HepG2 (cell line): ENCODE results near the gene CEP19. TPM values are rescaled to one million over a fixed set of nuclear protein-coding genes. Genes with fewer than 3 reads are reported as not detected.

Experiments
- EHMT2 ChIP-seq: fragments of 200-600 bp; sonication (generic); IDR thresholded peaks from 2 replicates; pipeline ENCODE4 v1.7.0; 2017; ENCODE audit warnings: antibody characterized with exemption, low read depth, low read length, borderline replicate concordance
- ERF ChIP-seq: IDR thresholded peaks from 2 replicates; pipeline ENCODE4 v1.6.1; 2018; ENCODE audit warnings: missing biosample characterization, missing genetic modification reagents
- FIP1L1 ChIP-seq: fragments of 200-400 bp; formaldehyde crosslinking; IDR thresholded peaks from 2 replicates; pipeline ENCODE4 v1.6.1; 2018; ENCODE audit warnings: low read depth, mild to moderate bottlenecking, low read length, moderate library complexity, borderline replicate concordance; ENCODE audit not compliant: insufficient read depth
- HMG20B ChIP-seq: conservative IDR thresholded peaks from 2 replicates; pipeline ENCODE4 v1.6.1; 2016; ENCODE audit warnings: missing genetic modification reagents, missing compliant biosample characterization
- KMT2A ChIP-seq: sonication (generic); formaldehyde crosslinking; IDR thresholded peaks from 2 replicates; pipeline ENCODE4 v1.4.0; 2020; ENCODE audit warnings: missing genetic modification reagents
- RBAK ChIP-seq: sonication (generic); formaldehyde crosslinking; IDR thresholded peaks from 2 replicates; pipeline ENCODE4 v1.5.1; 2020; ENCODE audit warnings: mild to moderate bottlenecking, missing genetic modification reagents
- SRSF4 ChIP-seq: fragments of 200-400 bp; formaldehyde crosslinking; IDR thresholded peaks from one replicate; pipeline ENCODE4 v1.6.1; 2018; ENCODE audit warnings: mild to moderate bottlenecking, low read depth, low read length, moderate library complexity; ENCODE audit not compliant: poor library complexity, severe bottlenecking
- YEATS2 ChIP-seq: sonication (generic); formaldehyde crosslinking; IDR thresholded peaks from 2 replicates; pipeline ENCODE4 v1.4.0; 2020; ENCODE audit warnings: missing genetic modification reagents, borderline replicate concordance
- ZBTB7B ChIP-seq: sonication (generic); formaldehyde crosslinking; IDR thresholded peaks from 2 replicates; pipeline ENCODE4 v1.4.0; 2020; ENCODE audit warnings: missing genetic modification reagents
- ZNF234 ChIP-seq: sonication (generic); formaldehyde crosslinking; conservative IDR thresholded peaks from 2 replicates; pipeline ENCODE4 v1.5.1; 2020; ENCODE audit warnings: mild to moderate bottlenecking, missing genetic modification reagents
- ZNF30 ChIP-seq: sonication (generic); formaldehyde crosslinking; IDR thresholded peaks from 2 replicates; pipeline ENCODE4 v1.5.0; 2020; ENCODE audit warnings: mild to moderate bottlenecking, missing genetic modification reagents
- ZNF446 ChIP-seq: sonication (generic); formaldehyde crosslinking; IDR thresholded peaks from 2 replicates; pipeline ENCODE4 v1.5.0; 2020; ENCODE audit warnings: mild to moderate bottlenecking, missing genetic modification reagents
- ZNF644 ChIP-seq: IDR thresholded peaks from 2 replicates; pipeline ENCODE4 v1.6.1; 2016; ENCODE audit warnings: low read depth
- ZNF773 ChIP-seq: sonication (generic); formaldehyde crosslinking; IDR thresholded peaks from 2 replicates; pipeline ENCODE4 v1.4.0; 2020; ENCODE audit warnings: missing genetic modification reagents, borderline replicate concordance
- ZSCAN9 ChIP-seq: IDR thresholded peaks from 2 replicates; pipeline ENCODE4 v1.6.1; 2016; ENCODE audit warnings: borderline replicate concordance
- polyA plus RNA-seq, 8 experiments: library from polyadenylated mRNA; depleted of rRNA in 3 of 8; stranded (reverse) in 7 of 8; unstranded in 1 of 8; fragments of >200 nt; fragmentation: Illumina TruSeq in 4 of 8; extraction: Trizol in 4 of 8; gene quantifications; 2 replicates each; pipeline versions ENCODE4 v1.2.1 to v1.2.3, GENCODE V29; 2011 to 2016; ENCODE audit warnings: low read depth in 4 of 8, missing spikeins in 1 of 8, mixed read lengths in 1 of 8; ENCODE audit not compliant: insufficient read depth in 1 of 8
- total RNA-seq, 5 experiments: library from RNA; depleted of rRNA; stranded (reverse); fragments of >200 nt; fragmentation: Illumina TruSeq; extraction: Trizol; gene quantifications; 2 replicates each; pipeline ENCODE4 v1.2.3, GENCODE V29; 2016; ENCODE audit warnings: low read depth in 1 of 5
- TF ChIP-seq, protein P1 (sequence below): sonication (generic); formaldehyde crosslinking; IDR thresholded peaks from 2 replicates; pipeline ENCODE4 v1.4.0; 2020; ENCODE audit warnings: missing genetic modification reagents, borderline replicate concordance
- TF ChIP-seq, protein P2 (sequence below): sonication (generic); formaldehyde crosslinking; IDR thresholded peaks from 2 replicates; pipeline ENCODE4 v1.4.0; 2020; ENCODE audit warnings: mild to moderate bottlenecking, missing genetic modification reagents, borderline replicate concordance

Gene CEP19
- total and polyA plus RNA-seq, 2 of the 13 experiments (the other 11 are each of a cell fraction or from before 2014, with no cell fraction given) = 0.48 to 1.2 TPM

DNA sequence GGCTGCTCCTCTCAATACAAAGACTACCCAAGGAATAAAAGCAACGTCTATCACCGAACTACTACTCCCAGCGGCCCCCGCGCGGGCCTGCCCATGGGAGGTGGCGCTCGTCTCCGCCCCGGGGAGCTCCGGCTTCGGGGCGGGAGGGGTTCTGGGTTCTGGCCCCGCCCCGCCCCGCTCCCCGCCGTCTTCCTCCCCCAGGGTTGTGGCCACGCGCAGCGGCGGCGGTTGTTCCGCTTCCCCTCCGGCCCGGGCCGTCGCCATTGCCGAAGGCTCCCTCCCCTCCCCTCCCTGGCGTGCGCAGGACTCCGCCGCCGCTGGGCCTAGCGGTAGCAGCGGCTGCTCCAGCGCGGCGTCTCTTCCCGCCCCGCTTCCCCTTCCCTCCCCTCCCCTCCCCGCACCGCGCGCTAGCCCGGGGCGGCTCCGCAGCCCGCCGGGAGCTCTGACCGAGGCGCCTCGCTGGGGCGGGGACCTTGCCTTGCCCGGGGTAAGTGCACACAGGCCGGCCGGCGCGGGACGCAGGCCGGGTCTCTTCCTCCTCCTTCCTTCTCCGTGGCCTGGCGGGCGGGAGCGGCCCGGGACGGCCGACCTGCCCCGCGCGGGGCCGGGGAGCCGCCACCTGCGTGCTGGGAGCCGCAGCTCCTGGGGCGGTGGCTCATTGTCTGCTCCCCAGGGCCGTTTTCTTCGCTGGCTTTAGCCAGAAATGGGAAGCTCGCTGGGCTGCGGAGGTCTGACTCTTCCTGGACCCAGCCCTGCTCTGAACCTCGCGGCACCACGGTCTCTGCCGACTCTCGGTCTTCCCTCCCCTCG is 27.8 kb upstream of the CEP19 start, which contains the start of gene PAK2 (continued):
- TF ChIP-seq ZNF773 (CRISPR knock-in tag) = no peak
- TF ChIP-seq ZSCAN9 = no peak; the same call in 1 of the 2 replicates
- TF ChIP-seq RBAK (CRISPR knock-in tag) = no peak
- no peak for TF ChIP-seq FIP1L1
- peak; percentile 51; the same call in 1 of the 2 replicates for TF ChIP-seq ERF (CRISPR knock-in tag)
- 0 out of 2 replicates have a peak, but pooled peaks have one; percentile 45 for TF ChIP-seq ZNF446 (CRISPR knock-in tag)
- no peak for TF ChIP-seq HMG20B (CRISPR knock-in tag)
- TF ChIP-seq, protein P1, sequence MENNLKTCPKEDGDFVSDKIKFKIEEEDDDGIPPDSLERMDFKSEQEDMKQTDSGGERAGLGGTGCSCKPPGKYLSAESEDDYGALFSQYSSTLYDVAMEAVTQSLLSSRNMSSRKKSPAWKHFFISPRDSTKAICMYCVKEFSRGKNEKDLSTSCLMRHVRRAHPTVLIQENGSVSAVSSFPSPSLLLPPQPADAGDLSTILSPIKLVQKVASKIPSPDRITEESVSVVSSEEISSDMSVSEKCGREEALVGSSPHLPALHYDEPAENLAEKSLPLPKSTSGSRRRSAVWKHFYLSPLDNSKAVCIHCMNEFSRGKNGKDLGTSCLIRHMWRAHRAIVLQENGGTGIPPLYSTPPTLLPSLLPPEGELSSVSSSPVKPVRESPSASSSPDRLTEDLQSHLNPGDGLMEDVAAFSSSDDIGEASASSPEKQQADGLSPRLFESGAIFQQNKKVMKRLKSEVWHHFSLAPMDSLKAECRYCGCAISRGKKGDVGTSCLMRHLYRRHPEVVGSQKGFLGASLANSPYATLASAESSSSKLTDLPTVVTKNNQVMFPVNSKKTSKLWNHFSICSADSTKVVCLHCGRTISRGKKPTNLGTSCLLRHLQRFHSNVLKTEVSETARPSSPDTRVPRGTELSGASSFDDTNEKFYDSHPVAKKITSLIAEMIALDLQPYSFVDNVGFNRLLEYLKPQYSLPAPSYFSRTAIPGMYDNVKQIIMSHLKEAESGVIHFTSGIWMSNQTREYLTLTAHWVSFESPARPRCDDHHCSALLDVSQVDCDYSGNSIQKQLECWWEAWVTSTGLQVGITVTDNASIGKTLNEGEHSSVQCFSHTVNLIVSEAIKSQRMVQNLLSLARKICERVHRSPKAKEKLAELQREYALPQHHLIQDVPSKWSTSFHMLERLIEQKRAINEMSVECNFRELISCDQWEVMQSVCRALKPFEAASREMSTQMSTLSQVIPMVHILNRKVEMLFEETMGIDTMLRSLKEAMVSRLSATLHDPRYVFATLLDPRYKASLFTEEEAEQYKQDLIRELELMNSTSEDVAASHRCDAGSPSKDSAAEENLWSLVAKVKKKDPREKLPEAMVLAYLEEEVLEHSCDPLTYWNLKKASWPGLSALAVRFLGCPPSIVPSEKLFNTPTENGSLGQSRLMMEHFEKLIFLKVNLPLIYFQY (CRISPR knock-in tag) = peak; percentile 46; the same call in 1 of the 2 replicates
- TF ChIP-seq ZBTB7B = no peak
- TF ChIP-seq KMT2A (CRISPR knock-in tag) = peak; percentile 87
- TF ChIP-seq, protein P2, sequence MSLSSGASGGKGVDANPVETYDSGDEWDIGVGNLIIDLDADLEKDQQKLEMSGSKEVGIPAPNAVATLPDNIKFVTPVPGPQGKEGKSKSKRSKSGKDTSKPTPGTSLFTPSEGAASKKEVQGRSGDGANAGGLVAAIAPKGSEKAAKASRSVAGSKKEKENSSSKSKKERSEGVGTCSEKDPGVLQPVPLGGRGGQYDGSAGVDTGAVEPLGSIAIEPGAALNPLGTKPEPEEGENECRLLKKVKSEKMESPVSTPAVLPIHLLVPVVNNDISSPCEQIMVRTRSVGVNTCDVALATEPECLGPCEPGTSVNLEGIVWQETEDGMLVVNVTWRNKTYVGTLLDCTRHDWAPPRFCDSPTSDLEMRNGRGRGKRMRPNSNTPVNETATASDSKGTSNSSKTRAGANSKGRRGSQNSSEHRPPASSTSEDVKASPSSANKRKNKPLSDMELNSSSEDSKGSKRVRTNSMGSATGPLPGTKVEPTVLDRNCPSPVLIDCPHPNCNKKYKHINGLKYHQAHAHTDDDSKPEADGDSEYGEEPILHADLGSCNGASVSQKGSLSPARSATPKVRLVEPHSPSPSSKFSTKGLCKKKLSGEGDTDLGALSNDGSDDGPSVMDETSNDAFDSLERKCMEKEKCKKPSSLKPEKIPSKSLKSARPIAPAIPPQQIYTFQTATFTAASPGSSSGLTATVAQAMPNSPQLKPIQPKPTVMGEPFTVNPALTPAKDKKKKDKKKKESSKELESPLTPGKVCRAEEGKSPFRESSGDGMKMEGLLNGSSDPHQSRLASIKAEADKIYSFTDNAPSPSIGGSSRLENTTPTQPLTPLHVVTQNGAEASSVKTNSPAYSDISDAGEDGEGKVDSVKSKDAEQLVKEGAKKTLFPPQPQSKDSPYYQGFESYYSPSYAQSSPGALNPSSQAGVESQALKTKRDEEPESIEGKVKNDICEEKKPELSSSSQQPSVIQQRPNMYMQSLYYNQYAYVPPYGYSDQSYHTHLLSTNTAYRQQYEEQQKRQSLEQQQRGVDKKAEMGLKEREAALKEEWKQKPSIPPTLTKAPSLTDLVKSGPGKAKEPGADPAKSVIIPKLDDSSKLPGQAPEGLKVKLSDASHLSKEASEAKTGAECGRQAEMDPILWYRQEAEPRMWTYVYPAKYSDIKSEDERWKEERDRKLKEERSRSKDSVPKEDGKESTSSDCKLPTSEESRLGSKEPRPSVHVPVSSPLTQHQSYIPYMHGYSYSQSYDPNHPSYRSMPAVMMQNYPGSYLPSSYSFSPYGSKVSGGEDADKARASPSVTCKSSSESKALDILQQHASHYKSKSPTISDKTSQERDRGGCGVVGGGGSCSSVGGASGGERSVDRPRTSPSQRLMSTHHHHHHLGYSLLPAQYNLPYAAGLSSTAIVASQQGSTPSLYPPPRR = peak; percentile 17; the same call in 1 of the 2 replicates
- TF ChIP-seq EHMT2 = no peak
- no peak for TF ChIP-seq ZNF644 (CRISPR knock-in tag)
- peak; percentile 26; the same call in 1 of the 2 replicates for TF ChIP-seq YEATS2 (CRISPR knock-in tag)
- no peak for TF ChIP-seq ZNF30
- no peak for TF ChIP-seq SRSF4
- 0 out of 2 replicates have a peak, but pooled peaks have one; percentile 56 for TF ChIP-seq ZNF234 (CRISPR knock-in tag)
